GM23338 (cell line): ENCODE results near the gene DOCK4. TPM values are rescaled to one million over a fixed set of nuclear protein-coding genes. Genes with fewer than 3 reads are reported as not detected.

Experiments
- ATAC-seq: fragments of 200-7000 bp; cut with Tn5 transposase; 3 replicates; pipeline ENCODE4 v1.9.1; 2020
- DNase-seq: peaks from one replicate; pipeline ENCODE4 v3.0.0-alpha.2; 2015; ENCODE audit warnings: low spot score
- H2AFZ ChIP-seq: fragments of 200-600 bp; sonication (generic); 2 replicates; pipeline ENCODE4 v1.8.0; 2016; ENCODE audit warnings: antibody characterized with exemption, mild to moderate bottlenecking, moderate library complexity
- H3F3A ChIP-seq: fragments of 200-600 bp; sonication (generic); replicated peaks from 2 replicates; pipeline ENCODE4 v1.8.0; 2017; ENCODE audit warnings: antibody characterized with exemption, mixed run types, low read depth
- H3K27ac ChIP-seq: fragments of 200-600 bp; sonication (generic); 2 replicates; pipeline ENCODE4 v1.6.1; 2016; ENCODE audit warnings: low read depth
- H3K27me3 ChIP-seq: fragments of 200-600 bp; sonication (generic); 2 replicates; pipeline ENCODE4 v1.8.0; 2016; ENCODE audit warnings: mild to moderate bottlenecking, mixed run types, moderate library complexity; ENCODE audit not compliant: insufficient read depth
- H3K36me3 ChIP-seq: fragments of 200-600 bp; sonication (generic); 2 replicates; pipeline ENCODE4 v1.8.0; 2016; ENCODE audit warnings: mild to moderate bottlenecking; ENCODE audit not compliant: insufficient read depth
- H3K4me1 ChIP-seq: fragments of 200-600 bp; sonication (generic); 2 replicates; pipeline ENCODE4 v1.8.0; 2016; ENCODE audit warnings: mild to moderate bottlenecking, moderate library complexity; ENCODE audit not compliant: insufficient read depth
- H3K4me2 ChIP-seq: fragments of 200-600 bp; sonication (generic); 2 replicates; pipeline ENCODE4 v1.7.1; 2017; ENCODE audit warnings: mixed run types
- H3K4me3 ChIP-seq: fragments of 200-600 bp; sonication (generic); 2 replicates; pipeline ENCODE4 v1.6.1; 2016; ENCODE audit warnings: mixed run types
- H3K79me2 ChIP-seq: fragments of 200-600 bp; sonication (generic); replicated peaks from 2 replicates; pipeline ENCODE4 v1.8.0; 2017; ENCODE audit warnings: mild to moderate bottlenecking; ENCODE audit not compliant: insufficient read depth
- H3K9me2 ChIP-seq: fragments of 200-600 bp; sonication (generic); 2 replicates; pipeline ENCODE4 v1.8.0; 2017; ENCODE audit not compliant: insufficient read depth
- H4K20me1 ChIP-seq: fragments of 200-600 bp; sonication (generic); replicated peaks from 2 replicates; pipeline ENCODE4 v1.8.0; 2017; ENCODE audit warnings: mild to moderate bottlenecking; ENCODE audit not compliant: insufficient read depth
- H3K27ac Mint-ChIP-seq: 2 replicates; pipeline ENCODE4 v1.8.0; 2020; ENCODE audit warnings: inconsistent platforms, mild to moderate bottlenecking, moderate library complexity, mixed read lengths
- H3K27me3 Mint-ChIP-seq: 3 replicates; pipeline ENCODE4 v1.8.0; 2022; ENCODE audit warnings: low read depth, mild to moderate bottlenecking, moderate library complexity, mixed read lengths, inconsistent platforms; ENCODE audit not compliant: insufficient read depth, poor library complexity
- H3K36me3 Mint-ChIP-seq: 3 replicates; pipeline ENCODE4 v1.8.0; 2021; ENCODE audit warnings: low read depth, mild to moderate bottlenecking, inconsistent platforms, moderate library complexity, mixed read lengths
- H3K4me1 Mint-ChIP-seq: 3 replicates; pipeline ENCODE4 v1.8.0; 2020; ENCODE audit warnings: mild to moderate bottlenecking, inconsistent platforms, mixed read lengths
- H3K4me3 Mint-ChIP-seq: 3 replicates; pipeline ENCODE4 v1.8.0; 2021; ENCODE audit warnings: moderate library complexity, mild to moderate bottlenecking, inconsistent platforms, mixed read lengths
- H3K9me3 Mint-ChIP-seq: 3 replicates; pipeline ENCODE4 v1.8.0; 2020; ENCODE audit warnings: moderate library complexity, mild to moderate bottlenecking, inconsistent platforms, mixed read lengths
- CREB1 ChIP-seq: fragments of 250-450 bp; sonication (Bioruptor Pico); IDR thresholded peaks from 2 replicates; pipeline ENCODE4 v1.5.0; 2020; ENCODE audit warnings: low read depth, mild to moderate bottlenecking, moderate library complexity
- EZH2 ChIP-seq: fragments of 200-600 bp; sonication (generic); IDR thresholded peaks from one replicate; pipeline ENCODE4 v1.8.0; 2017; ENCODE audit warnings: antibody characterized with exemption, mild to moderate bottlenecking, low read depth; ENCODE audit not compliant: unreplicated experiment
- JUNB ChIP-seq: IDR thresholded peaks from one replicate; pipeline ENCODE4 v1.6.1; 2016; ENCODE audit warnings: antibody characterized with exemption; ENCODE audit not compliant: unreplicated experiment
- STAT1 ChIP-seq: IDR thresholded peaks from one replicate; pipeline ENCODE4 v1.6.1; 2016; ENCODE audit warnings: antibody characterized with exemption; ENCODE audit not compliant: unreplicated experiment
- ZNF114 ChIP-seq: fragments of 250-450 bp; sonication (Bioruptor Pico); IDR thresholded peaks from 2 replicates; pipeline ENCODE4 v1.5.0; 2020; ENCODE audit warnings: mild to moderate bottlenecking, moderate library complexity
- ZNF331 ChIP-seq: fragments of 250-450 bp; sonication (Bioruptor Pico); IDR thresholded peaks from 2 replicates; pipeline ENCODE4 v1.5.0; 2020; ENCODE audit warnings: low read depth, mild to moderate bottlenecking, moderate library complexity
- polyA plus RNA-seq: library from polyadenylated mRNA; unstranded; fragments of >200 nt; fragmentation: Nextera tagmentation; extraction: Ambion mirVana; gene quantifications from 2 replicates; pipeline ENCODE4 v1.2.1, GENCODE V29; 2016
- total RNA-seq: library from RNA; depleted of rRNA; stranded (reverse); fragments of >200 nt; shearing (Covaris generic); gene quantifications from 2 replicates; pipeline ENCODE4 v1.2.3, GENCODE V29; 2014
- TF ChIP-seq, protein P1 (sequence below): fragments of 250-450 bp; sonication (Bioruptor Pico); IDR thresholded peaks from 2 replicates; pipeline ENCODE4 v1.5.0; 2020; ENCODE audit warnings: mild to moderate bottlenecking, moderate library complexity
- TF ChIP-seq, protein P2 (sequence below): IDR thresholded peaks from 2 replicates; pipeline ENCODE4 v1.6.1; 2016; ENCODE audit warnings: antibody characterized with exemption
- TF ChIP-seq, protein P3 (sequence below): IDR thresholded peaks from one replicate; pipeline ENCODE4 v1.6.1; 2018; ENCODE audit warnings: antibody characterized with exemption; ENCODE audit not compliant: unreplicated experiment
- TF ChIP-seq, protein P4 (sequence below), 2 experiments: fragments of 200-600 bp in 1 of 2; sonication (generic) in 1 of 2; conservative IDR thresholded peaks; 2 replicates each; pipeline versions ENCODE4 v1.5.1 to v1.6.1; 2016 to 2017; ENCODE audit warnings: antibody characterized with exemption in 2 of 2, low read depth in 2 of 2, mild to moderate bottlenecking in 2 of 2, moderate library complexity in 1 of 2

The DOCK4 gene
- total and polyA plus RNA-seq, 2 experiments from 2014 or later: 6.3 to 33.8 TPM

DNA sequence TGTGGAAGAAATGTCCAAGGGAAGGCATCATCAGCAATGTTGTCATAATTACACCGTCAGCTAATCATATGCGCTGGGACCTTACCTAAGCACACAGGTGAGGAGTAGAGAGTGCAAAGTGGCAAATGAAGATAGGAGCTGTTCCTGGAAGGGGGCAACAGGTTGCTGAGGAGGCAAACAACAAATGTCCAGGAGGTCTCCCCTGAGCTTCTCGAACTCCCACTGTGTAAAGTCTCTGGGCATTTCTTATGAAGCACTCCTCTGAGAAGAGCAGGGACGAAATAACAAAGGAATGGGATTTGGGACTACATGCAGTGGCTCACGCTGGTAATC lies 152.5 kb downstream of the DOCK4 start (continued):
- TF ChIP-seq, protein P1, sequence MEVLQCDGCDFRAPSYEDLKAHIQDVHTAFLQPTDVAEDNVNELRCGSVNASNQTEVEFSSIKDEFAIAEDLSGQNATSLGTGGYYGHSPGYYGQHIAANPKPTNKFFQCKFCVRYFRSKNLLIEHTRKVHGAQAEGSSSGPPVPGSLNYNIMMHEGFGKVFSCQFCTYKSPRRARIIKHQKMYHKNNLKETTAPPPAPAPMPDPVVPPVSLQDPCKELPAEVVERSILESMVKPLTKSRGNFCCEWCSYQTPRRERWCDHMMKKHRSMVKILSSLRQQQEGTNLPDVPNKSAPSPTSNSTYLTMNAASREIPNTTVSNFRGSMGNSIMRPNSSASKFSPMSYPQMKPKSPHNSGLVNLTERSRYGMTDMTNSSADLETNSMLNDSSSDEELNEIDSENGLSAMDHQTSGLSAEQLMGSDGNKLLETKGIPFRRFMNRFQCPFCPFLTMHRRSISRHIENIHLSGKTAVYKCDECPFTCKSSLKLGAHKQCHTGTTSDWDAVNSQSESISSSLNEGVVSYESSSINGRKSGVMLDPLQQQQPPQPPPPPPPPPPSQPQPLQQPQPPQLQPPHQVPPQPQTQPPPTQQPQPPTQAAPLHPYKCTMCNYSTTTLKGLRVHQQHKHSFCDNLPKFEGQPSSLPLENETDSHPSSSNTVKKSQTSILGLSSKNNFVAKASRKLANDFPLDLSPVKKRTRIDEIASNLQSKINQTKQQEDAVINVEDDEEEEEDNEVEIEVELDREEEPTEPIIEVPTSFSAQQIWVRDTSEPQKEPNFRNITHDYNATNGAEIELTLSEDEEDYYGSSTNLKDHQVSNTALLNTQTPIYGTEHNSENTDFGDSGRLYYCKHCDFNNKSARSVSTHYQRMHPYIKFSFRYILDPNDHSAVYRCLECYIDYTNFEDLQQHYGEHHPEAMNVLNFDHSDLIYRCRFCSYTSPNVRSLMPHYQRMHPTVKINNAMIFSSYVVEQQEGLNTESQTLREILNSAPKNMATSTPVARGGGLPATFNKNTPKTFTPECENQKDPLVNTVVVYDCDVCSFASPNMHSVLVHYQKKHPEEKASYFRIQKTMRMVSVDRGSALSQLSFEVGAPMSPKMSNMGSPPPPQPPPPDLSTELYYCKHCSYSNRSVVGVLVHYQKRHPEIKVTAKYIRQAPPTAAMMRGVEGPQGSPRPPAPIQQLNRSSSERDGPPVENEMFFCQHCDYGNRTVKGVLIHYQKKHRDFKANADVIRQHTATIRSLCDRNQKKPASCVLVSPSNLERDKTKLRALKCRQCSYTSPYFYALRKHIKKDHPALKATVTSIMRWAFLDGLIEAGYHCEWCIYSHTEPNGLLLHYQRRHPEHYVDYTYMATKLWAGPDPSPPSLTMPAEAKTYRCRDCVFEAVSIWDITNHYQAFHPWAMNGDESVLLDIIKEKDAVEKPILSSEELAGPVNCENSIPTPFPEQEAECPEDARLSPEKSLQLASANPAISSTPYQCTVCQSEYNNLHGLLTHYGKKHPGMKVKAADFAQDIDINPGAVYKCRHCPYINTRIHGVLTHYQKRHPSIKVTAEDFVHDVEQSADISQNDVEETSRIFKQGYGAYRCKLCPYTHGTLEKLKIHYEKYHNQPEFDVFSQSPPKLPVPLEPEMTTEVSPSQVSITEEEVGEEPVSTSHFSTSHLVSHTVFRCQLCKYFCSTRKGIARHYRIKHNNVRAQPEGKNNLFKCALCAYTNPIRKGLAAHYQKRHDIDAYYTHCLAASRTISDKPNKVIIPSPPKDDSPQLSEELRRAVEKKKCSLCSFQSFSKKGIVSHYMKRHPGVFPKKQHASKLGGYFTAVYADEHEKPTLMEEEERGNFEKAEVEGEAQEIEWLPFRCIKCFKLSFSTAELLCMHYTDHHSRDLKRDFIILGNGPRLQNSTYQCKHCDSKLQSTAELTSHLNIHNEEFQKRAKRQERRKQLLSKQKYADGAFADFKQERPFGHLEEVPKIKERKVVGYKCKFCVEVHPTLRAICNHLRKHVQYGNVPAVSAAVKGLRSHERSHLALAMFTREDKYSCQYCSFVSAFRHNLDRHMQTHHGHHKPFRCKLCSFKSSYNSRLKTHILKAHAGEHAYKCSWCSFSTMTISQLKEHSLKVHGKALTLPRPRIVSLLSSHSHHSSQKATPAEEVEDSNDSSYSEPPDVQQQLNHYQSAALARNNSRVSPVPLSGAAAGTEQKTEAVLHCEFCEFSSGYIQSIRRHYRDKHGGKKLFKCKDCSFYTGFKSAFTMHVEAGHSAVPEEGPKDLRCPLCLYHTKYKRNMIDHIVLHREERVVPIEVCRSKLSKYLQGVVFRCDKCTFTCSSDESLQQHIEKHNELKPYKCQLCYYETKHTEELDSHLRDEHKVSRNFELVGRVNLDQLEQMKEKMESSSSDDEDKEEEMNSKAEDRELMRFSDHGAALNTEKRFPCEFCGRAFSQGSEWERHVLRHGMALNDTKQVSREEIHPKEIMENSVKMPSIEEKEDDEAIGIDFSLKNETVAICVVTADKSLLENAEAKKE (CRISPR knock-in tag): no peak
- TF ChIP-seq ZNF331 (no peak), STAT1 (no peak), ZNF114 (CRISPR knock-in tag) (no peak), CREB1 (CRISPR knock-in tag) (no peak), EZH2 (no peak)
- TF ChIP-seq, protein P2, sequence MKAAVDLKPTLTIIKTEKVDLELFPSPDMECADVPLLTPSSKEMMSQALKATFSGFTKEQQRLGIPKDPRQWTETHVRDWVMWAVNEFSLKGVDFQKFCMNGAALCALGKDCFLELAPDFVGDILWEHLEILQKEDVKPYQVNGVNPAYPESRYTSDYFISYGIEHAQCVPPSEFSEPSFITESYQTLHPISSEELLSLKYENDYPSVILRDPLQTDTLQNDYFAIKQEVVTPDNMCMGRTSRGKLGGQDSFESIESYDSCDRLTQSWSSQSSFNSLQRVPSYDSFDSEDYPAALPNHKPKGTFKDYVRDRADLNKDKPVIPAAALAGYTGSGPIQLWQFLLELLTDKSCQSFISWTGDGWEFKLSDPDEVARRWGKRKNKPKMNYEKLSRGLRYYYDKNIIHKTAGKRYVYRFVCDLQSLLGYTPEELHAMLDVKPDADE: no peak

DNA sequence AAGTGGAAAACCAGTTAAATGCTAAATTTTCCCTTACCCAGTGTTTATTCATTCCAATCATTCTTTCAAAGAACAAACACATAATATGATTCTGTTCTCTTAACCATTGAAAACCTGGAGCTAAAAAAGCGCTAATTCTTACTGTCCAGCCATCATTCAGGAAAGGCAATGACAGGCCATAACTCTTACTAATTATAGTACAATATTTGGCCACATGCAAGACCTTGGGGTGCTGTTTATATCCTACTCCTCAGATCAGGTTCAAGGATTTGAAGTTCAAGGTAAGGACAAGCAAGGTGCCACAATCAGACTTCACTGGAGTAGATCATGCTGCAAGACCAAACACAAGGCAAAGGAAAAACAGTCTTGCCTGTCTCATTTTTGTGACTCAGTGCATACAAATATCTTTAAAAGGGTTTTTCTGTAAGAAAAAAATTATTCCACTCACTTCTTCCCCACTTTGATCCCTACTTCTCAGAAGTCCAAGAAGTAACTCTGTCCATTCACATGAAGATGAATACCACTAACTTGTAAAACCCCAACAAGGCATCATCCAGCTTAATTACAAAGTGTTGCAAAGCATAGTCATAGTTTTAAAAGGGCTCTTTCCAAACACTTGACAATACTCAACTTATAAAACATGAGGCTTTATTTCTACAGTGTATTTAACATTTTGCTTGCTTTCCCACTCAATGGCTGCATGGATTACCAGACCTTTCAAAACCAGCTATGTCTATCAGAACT lies 153.0 kb downstream of the DOCK4 start:
- Histone ChIP-seq H3K27me3 (no peaks in the 10 kb centered on the region), H3K4me3 (no peak overlapping the region), H4K20me1 (0 out of 2 replicates have a peak, but pooled peaks cover 5% of the 10 kb centered on the region), H3K79me2 (peaks cover 34% of the 10 kb centered on the region), H3K9me2 (no peaks in the 10 kb centered on the region), H3K4me2 (no peak overlapping the region), H3F3A (no peaks in the 10 kb centered on the region), H2AFZ (no peak overlapping the region), H3K36me3 (no peaks in the 10 kb centered on the region), H3K27ac (no peak overlapping the region), H3K4me1 (peaks cover 10% of the 10 kb centered on the region)
- TF ChIP-seq JUNB (no peak), CREB1 (CRISPR knock-in tag) (no peak), STAT1 (no peak), ZNF114 (CRISPR knock-in tag) (no peak), EZH2 (no peak)
- TF ChIP-seq, protein P3, sequence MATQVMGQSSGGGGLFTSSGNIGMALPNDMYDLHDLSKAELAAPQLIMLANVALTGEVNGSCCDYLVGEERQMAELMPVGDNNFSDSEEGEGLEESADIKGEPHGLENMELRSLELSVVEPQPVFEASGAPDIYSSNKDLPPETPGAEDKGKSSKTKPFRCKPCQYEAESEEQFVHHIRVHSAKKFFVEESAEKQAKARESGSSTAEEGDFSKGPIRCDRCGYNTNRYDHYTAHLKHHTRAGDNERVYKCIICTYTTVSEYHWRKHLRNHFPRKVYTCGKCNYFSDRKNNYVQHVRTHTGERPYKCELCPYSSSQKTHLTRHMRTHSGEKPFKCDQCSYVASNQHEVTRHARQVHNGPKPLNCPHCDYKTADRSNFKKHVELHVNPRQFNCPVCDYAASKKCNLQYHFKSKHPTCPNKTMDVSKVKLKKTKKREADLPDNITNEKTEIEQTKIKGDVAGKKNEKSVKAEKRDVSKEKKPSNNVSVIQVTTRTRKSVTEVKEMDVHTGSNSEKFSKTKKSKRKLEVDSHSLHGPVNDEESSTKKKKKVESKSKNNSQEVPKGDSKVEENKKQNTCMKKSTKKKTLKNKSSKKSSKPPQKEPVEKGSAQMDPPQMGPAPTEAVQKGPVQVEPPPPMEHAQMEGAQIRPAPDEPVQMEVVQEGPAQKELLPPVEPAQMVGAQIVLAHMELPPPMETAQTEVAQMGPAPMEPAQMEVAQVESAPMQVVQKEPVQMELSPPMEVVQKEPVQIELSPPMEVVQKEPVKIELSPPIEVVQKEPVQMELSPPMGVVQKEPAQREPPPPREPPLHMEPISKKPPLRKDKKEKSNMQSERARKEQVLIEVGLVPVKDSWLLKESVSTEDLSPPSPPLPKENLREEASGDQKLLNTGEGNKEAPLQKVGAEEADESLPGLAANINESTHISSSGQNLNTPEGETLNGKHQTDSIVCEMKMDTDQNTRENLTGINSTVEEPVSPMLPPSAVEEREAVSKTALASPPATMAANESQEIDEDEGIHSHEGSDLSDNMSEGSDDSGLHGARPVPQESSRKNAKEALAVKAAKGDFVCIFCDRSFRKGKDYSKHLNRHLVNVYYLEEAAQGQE: no peak
- TF ChIP-seq, protein P4, sequence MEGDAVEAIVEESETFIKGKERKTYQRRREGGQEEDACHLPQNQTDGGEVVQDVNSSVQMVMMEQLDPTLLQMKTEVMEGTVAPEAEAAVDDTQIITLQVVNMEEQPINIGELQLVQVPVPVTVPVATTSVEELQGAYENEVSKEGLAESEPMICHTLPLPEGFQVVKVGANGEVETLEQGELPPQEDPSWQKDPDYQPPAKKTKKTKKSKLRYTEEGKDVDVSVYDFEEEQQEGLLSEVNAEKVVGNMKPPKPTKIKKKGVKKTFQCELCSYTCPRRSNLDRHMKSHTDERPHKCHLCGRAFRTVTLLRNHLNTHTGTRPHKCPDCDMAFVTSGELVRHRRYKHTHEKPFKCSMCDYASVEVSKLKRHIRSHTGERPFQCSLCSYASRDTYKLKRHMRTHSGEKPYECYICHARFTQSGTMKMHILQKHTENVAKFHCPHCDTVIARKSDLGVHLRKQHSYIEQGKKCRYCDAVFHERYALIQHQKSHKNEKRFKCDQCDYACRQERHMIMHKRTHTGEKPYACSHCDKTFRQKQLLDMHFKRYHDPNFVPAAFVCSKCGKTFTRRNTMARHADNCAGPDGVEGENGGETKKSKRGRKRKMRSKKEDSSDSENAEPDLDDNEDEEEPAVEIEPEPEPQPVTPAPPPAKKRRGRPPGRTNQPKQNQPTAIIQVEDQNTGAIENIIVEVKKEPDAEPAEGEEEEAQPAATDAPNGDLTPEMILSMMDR (conservative IDR thresholded peaks at IDR 0.05; ENCODE audit: low read depth in 2 of 2): no peak
- ATAC-seq (no peak), DNase-seq (no peak)
- Mint-ChIP-seq H3K27ac (no peak overlapping the region; the same call in 1 of the 2 replicates), H3K4me1 (peaks cover 30% of the 10 kb centered on the region), H3K4me3 (no peak overlapping the region), H3K36me3 (no peaks in the 10 kb centered on the region), H3K27me3 (peaks cover 2% of the 10 kb centered on the region), H3K9me3 (no peaks in the 10 kb centered on the region)
